Measurements from ENCODE around the gene OR52E6. TPM values are rescaled to one million over a fixed set of nuclear protein-coding genes. Genes with fewer than 3 reads are reported as not detected.
A peak's percentile ranks its signal among the peaks of the same experiment; 100 is the strongest.

The OR52E6 gene
- polyA plus RNA-seq, 3 donors: not detected

DNA sequence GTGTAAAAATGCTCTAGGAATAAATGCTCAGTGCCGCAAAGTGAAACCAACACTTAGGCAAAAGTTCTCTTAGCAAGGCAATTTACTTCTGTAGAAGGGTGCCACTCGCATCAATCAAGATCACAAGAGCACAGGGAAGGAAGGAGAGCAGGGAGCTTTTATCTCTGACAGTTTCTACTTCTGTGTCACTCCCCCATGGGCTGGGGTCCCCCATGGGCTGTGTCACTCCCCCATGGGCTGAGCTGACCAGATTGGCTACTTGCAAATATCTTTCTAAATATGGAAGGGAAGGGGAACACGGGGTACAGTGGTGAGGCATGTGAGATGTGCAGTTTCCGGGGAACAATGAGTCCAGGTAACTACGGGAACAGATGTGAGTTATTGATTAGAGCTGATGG lies 32.6 kb downstream of the OR52E6 start:
- peak in 2 of 3 donors; percentile 19 to 20 for DNase-seq
- H3K27ac Mint-ChIP-seq: peak overlapping the region in 6 of 7 donors; percentile 30 to 88 (median 56)
- peak overlapping the region; percentile 92 for H3K4me2 ChIP-seq (replicated peaks; ENCODE audit: extremely low read depth, low read length, poor library complexity, severe bottlenecking)

DNA sequence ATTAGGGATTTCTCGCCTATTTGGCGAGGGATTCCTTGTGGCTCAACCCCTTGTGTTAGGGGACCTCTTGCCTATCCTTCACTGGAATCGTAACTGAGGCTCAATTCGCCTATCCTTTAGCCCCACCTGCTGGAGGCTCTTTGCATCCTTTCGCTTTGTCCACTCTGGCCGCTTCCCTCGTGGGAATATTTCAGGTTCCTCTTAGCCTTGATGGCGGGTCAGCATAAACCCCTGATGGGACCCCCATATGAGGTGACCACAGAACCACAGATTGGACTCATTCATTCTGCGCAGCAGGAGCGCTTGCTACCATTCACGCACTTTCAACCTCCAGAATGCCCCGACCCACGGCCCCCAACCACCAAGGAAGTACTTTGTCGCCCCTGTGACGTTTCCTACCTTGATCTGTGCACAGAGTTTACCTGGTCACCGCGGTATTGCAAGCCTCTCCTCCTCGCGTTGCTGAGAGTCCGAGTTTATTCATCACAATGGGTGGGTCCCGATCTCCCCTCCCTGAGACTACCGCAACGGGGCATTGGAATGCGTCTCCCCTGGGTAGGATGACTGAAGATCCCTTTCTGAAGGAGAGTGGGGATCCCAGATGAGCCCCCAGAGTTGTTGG lies 33.1 kb downstream of the OR52E6 start, which contains the start of gene OR52N2:
Gene OR52N2 (plus strand): TSS at position 425 of the 622 bp plus-strand sequence. CDS start 11,412 bp downstream, outside the sequence.
- 3% methylated on average over 21 of the region's 24 CpGs for WGBS (ENCODE audit: insufficient coverage)
- H3K9ac ChIP-seq (ENCODE audit: insufficient read depth, low read length, poor library complexity, severe bottlenecking): peak within 1 kb of the TSS; percentile 69
- TF ChIP-seq, protein P1, sequence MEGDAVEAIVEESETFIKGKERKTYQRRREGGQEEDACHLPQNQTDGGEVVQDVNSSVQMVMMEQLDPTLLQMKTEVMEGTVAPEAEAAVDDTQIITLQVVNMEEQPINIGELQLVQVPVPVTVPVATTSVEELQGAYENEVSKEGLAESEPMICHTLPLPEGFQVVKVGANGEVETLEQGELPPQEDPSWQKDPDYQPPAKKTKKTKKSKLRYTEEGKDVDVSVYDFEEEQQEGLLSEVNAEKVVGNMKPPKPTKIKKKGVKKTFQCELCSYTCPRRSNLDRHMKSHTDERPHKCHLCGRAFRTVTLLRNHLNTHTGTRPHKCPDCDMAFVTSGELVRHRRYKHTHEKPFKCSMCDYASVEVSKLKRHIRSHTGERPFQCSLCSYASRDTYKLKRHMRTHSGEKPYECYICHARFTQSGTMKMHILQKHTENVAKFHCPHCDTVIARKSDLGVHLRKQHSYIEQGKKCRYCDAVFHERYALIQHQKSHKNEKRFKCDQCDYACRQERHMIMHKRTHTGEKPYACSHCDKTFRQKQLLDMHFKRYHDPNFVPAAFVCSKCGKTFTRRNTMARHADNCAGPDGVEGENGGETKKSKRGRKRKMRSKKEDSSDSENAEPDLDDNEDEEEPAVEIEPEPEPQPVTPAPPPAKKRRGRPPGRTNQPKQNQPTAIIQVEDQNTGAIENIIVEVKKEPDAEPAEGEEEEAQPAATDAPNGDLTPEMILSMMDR (IDR thresholded peaks at IDR 0.05): peak; percentile 87

More for the DNA sequence above, 32.6 kb downstream of the OR52E6 start:
- H3K36me3 Mint-ChIP-seq: no peaks in the 10 kb centered on the region
- Histone ChIP-seq H3K4me3 (replicated peaks in 1 of 3; ENCODE audit: low read depth in 2 of 3, low read length in 3 of 3) (peak overlapping the region; percentile 73 to 98 (median 87)), H2AFZ (ENCODE audit: insufficient read depth, low read depth, low read length, poor library complexity, severe bottlenecking) (peak overlapping the region; percentile 90), H3K9me3 (replicated peaks in 1 of 2; ENCODE audit: control insufficient read depth in 1 of 2, insufficient read depth in 1 of 2, low read length in 2 of 2) (peaks cover 2 to 4% of the 10 kb centered on the region in 2 donors), H3K4me1 (ENCODE audit: control insufficient read depth in 1 of 2, insufficient read depth in 2 of 2, low read length in 2 of 2) (peaks cover 7 to 19% of the 10 kb centered on the region in 2 donors), H3K27ac (ENCODE audit: low read depth in 1 of 2, low read length in 2 of 2) (peak overlapping the region; percentile 2 to 77), H3K36me3 (replicated peaks in 1 of 2; ENCODE audit: control insufficient read depth in 1 of 2, insufficient read depth in 2 of 2, low read length in 2 of 2) (no peaks in the 10 kb centered on the region), H3K27me3 (ENCODE audit: control insufficient read depth in 2 of 2, insufficient read depth in 2 of 2, low read length in 2 of 2) (no peaks in the 10 kb centered on the region), H3K9ac (ENCODE audit: insufficient read depth, low read length, poor library complexity, severe bottlenecking) (peak overlapping the region; percentile 69), H4K20me1 (ENCODE audit: insufficient read depth, low read length) (no peaks in the 10 kb centered on the region), H3K79me2 (ENCODE audit: insufficient read depth, low read length) (no peaks in the 10 kb centered on the region)
- intact Hi-C loops (cut with micrococcal nuclease): loop anchor here (5.0 to 10.0 kb wide), 3 partner anchors 204 to 684 kb away; no protein-coding TSS in a partner anchor
- H3K4me3 Mint-ChIP-seq: peak overlapping the region; percentile 97 to 98
- H3K9me3 Mint-ChIP-seq: peaks cover 4 to 5% (median 4%) of the 10 kb centered on the region in 7 donors
- TF ChIP-seq, protein P1 (IDR thresholded peaks at IDR 0.05): no peak
- 0% methylated on average over 3 of the region's 5 CpGs for WGBS (ENCODE audit: insufficient coverage)
- peaks cover 0 to 5% (median 2%) of the 10 kb centered on the region in 3 donors for H3K27me3 Mint-ChIP-seq (ENCODE audit: low read depth in 3 of 3)
- H3K4me1 Mint-ChIP-seq: peaks cover 22% of the 10 kb centered on the region

More for the DNA sequence above, 33.1 kb downstream of the OR52E6 start, which contains the start of gene OR52N2:
- no peaks in the 10 kb centered on the region for H3K36me3 Mint-ChIP-seq
- H3K9me3 Mint-ChIP-seq: peaks cover 6 to 10% (median 9%) of the 10 kb centered on the region in 7 donors
- Histone ChIP-seq H4K20me1 (ENCODE audit: insufficient read depth, low read length) (no peaks in the 10 kb centered on the region), H3K27me3 (ENCODE audit: control insufficient read depth in 2 of 2, insufficient read depth in 2 of 2, low read length in 2 of 2) (no peaks in the 10 kb centered on the region), H3K4me1 (ENCODE audit: control insufficient read depth in 1 of 2, insufficient read depth in 2 of 2, low read length in 2 of 2) (peaks cover 7 to 15% of the 10 kb centered on the region in 2 donors), H3K4me3 (replicated peaks in 1 of 3; ENCODE audit: low read depth in 2 of 3, low read length in 3 of 3) (peak within 1 kb of the TSS; percentile 73 to 98 (median 87)), H3K36me3 (replicated peaks in 1 of 2; ENCODE audit: control insufficient read depth in 1 of 2, insufficient read depth in 2 of 2, low read length in 2 of 2) (no peaks in the 10 kb centered on the region), H2AFZ (ENCODE audit: insufficient read depth, low read depth, low read length, poor library complexity, severe bottlenecking) (peak within 1 kb of the TSS; percentile 90), H3K4me2 (replicated peaks; ENCODE audit: extremely low read depth, low read length, poor library complexity, severe bottlenecking) (peak within 1 kb of the TSS; percentile 92), H3K9me3 (replicated peaks in 1 of 2; ENCODE audit: control insufficient read depth in 1 of 2, insufficient read depth in 1 of 2, low read length in 2 of 2) (peaks cover 4 to 6% of the 10 kb centered on the region in 2 donors), H3K79me2 (ENCODE audit: insufficient read depth, low read length) (no peaks in the 10 kb centered on the region), H3K27ac (ENCODE audit: low read depth in 1 of 2, low read length in 2 of 2) (peak within 1 kb of the TSS; percentile 2 to 77)
- H3K27me3 Mint-ChIP-seq (ENCODE audit: low read depth in 3 of 3): peaks cover 0 to 5% (median 2%) of the 10 kb centered on the region in 3 donors
- H3K4me1 Mint-ChIP-seq: peaks cover 16% of the 10 kb centered on the region
- intact Hi-C loops (cut with micrococcal nuclease): loop anchor here (1.0 to 10.0 kb wide), 4 partner anchors 204 to 684 kb away; no protein-coding TSS in a partner anchor
- peak within 1 kb of the TSS; percentile 30 to 88 (median 59) for H3K27ac Mint-ChIP-seq
- peak; percentile 71 to 83 (median 80) for DNase-seq
- H3K4me3 Mint-ChIP-seq: peak within 1 kb of the TSS; percentile 97 to 98

Data from CD14-positive monocyte (primary cell).